ENCODE data around the gene CRIM1. TPM values are rescaled to one million over a fixed set of nuclear protein-coding genes. Genes with fewer than 3 reads are reported as not detected.
A peak's percentile ranks its signal among the peaks of the same experiment; 100 is the strongest.

Gene CRIM1
- total RNA-seq, 6 donors from 2014 or later, result 74.7 to 128 (median 110) TPM

GRCh38 chr2:36423619-36424120 is 68.1 kb downstream of the CRIM1 start:
- 95 to 100% methylated on average over 1 of the region's 1 CpG for WGBS, 2 donors
- Histone ChIP-seq H3K9me3 (no peaks in the 10 kb centered on the region), H3K4me1 (peaks cover 0 to 5% (median 2%) of the 10 kb centered on the region in 4 donors), H3K4me3 (no peak overlapping the region), H3K27ac (no peak overlapping the region), H3K36me3 (no peaks in the 10 kb centered on the region), H3K27me3 (no peaks in the 10 kb centered on the region)
- no peak for DNase-seq
- TF ChIP-seq POLR2A (IDR thresholded peaks at IDR 0.05) (no peak), CTCF (IDR thresholded peaks at IDR 0.05) (no peak), POLR2AphosphoS5 (IDR thresholded peaks at IDR 0.05) (no peak), EP300 (IDR thresholded peaks at IDR 0.05) (no peak)
- ATAC-seq (ENCODE audit: low FRiP score in 2 of 2), result no peak

DNA sequence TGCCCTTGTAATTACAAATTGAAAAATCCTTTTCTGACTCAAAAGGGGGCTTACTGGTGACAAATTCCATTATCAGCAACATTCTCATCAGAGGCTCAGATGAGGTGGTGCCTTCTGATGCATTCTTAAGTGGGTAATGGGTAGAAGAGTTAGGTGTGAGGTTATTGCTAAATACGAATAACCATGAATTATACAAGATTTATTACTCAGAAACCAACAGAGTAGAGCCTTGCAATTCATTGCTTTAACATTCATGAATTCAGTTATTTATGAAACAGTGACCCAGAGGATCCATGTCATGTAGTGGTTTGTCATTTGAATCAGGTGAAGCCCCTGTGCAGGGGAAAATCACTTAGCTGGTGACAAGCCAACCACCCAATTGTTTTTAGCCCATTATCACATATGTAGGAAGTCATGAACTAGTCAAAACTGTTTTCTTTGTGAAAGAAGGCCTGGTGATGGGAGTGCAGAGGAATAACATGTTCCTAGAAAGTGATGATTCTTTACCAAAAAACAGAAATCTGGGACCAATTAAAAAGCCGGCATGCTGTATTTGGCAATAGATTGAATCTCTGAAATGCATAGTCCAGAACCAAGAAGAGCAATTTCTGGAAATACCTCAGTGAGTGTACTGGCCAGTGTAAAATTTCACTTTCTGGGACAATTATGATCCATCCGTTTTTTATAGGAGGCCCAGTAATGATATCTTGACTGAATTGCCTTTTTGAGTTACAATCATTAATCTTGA is 70.2 kb downstream of the CRIM1 start:
- DNase-seq (no peak), ATAC-seq (ENCODE audit: low FRiP score in 2 of 2) (no peak)
- no peaks in the 10 kb centered on the region for H3K9me3 ChIP-seq
- TF ChIP-seq POLR2AphosphoS5 (IDR thresholded peaks at IDR 0.05), result no peak
- TF ChIP-seq EP300 (IDR thresholded peaks at IDR 0.05), result no peak
- TF ChIP-seq CTCF (IDR thresholded peaks at IDR 0.05), result no peak
- TF ChIP-seq POLR2A (IDR thresholded peaks at IDR 0.05), result no peak
- no peak overlapping the region for H3K27ac ChIP-seq
- WGBS, 2 donors, result 84 to 94% methylated on average over 3 of the region's 3 CpGs
- no peak overlapping the region for H3K4me3 ChIP-seq
- no peaks in the 10 kb centered on the region for H3K36me3 ChIP-seq
- H3K4me1 ChIP-seq, result peaks cover 0 to 8% (median 7%) of the 10 kb centered on the region in 4 donors
- H3K27me3 ChIP-seq, result no peaks in the 10 kb centered on the region

DNA sequence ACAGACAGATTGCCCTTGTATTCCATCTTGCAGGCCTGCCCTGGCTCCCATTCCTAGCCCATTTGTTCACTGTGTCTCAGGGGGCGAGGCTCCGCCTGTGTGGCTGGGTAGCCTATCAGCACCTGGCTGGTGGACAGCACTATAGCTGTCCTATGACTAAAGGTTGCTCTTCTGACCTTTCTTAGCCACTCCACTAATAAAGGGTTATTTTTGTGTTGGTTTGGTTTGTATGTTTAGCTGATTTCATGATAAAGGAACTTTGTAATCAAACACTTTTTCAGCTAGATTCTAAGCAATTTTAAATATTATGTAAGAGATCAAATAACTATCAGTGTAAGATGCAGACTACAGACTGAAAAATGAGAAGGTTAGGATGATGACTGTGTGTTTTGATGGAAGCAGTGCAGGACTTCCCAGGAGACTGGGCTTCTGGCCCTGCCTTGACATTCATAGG is 72.2 kb downstream of the CRIM1 start:
- H3K36me3 ChIP-seq, result no peaks in the 10 kb centered on the region
- DNase-seq (no peak), ATAC-seq (ENCODE audit: low FRiP score in 2 of 2) (peak in 1 of 2 donors; percentile 26)
- 83 to 95% methylated on average over 1 to 2 of the region's 2 CpGs for whole genome bisulfite sequencing, 2 donors
- peaks cover 1 to 12% (median 7%) of the 10 kb centered on the region in 4 donors for H3K4me1 ChIP-seq
- no peaks in the 10 kb centered on the region for H3K27me3 ChIP-seq
- H3K9me3 ChIP-seq, result no peaks in the 10 kb centered on the region
- no peak for TF ChIP-seq CTCF (IDR thresholded peaks at IDR 0.05)
- TF ChIP-seq POLR2A (IDR thresholded peaks at IDR 0.05), result no peak
- TF ChIP-seq EP300 (IDR thresholded peaks at IDR 0.05), result no peak
- no peak for TF ChIP-seq POLR2AphosphoS5 (IDR thresholded peaks at IDR 0.05)
- no peak overlapping the region for H3K27ac ChIP-seq
- H3K4me3 ChIP-seq, result no peak overlapping the region

GRCh38 chr2:36430549-36430948 is 75.0 kb downstream of the CRIM1 start:
- no peaks in the 10 kb centered on the region for H3K9me3 ChIP-seq
- H3K27ac ChIP-seq, result no peak overlapping the region
- ATAC-seq (ENCODE audit: low FRiP score in 2 of 2) (no peak), DNase-seq (no peak)
- TF ChIP-seq POLR2A (IDR thresholded peaks at IDR 0.05) (no peak), CTCF (IDR thresholded peaks at IDR 0.05) (no peak), POLR2AphosphoS5 (IDR thresholded peaks at IDR 0.05) (no peak), EP300 (IDR thresholded peaks at IDR 0.05) (no peak)
- H3K27me3 ChIP-seq, result no peaks in the 10 kb centered on the region
- no peaks in the 10 kb centered on the region for H3K36me3 ChIP-seq
- WGBS, 2 donors, result 60 to 71% methylated on average over 4 of the region's 4 CpGs
- peaks cover 8 to 23% (median 14%) of the 10 kb centered on the region in 4 donors for H3K4me1 ChIP-seq
- H3K4me3 ChIP-seq, result no peak overlapping the region

All from upper lobe of left lung (tissue), 6 donors.